Colonic mucosa (tissue), 4 donors: ENCODE measurements around the gene TMED8. TPM values are rescaled to one million over a fixed set of nuclear protein-coding genes. Genes with fewer than 3 reads are reported as not detected.

ENCODE experiments used
- DNase-seq: peaks from one replicate; pipeline ENCODE4 v3.0.0-alpha.2; 2020
- H3K27ac ChIP-seq: fragments of 200-600 bp; one replicate; pipeline ENCODE4 v1.8.0; 2021
- H3K27me3 ChIP-seq: fragments of 200-600 bp; one replicate; pipeline ENCODE4 v1.8.0; 2021
- H3K36me3 ChIP-seq: fragments of 200-600 bp; one replicate; pipeline ENCODE4 v1.8.0; 2021
- H3K4me1 ChIP-seq: fragments of 200-600 bp; one replicate; pipeline ENCODE4 v1.8.0; 2021; ENCODE audit warnings: mild to moderate bottlenecking
- H3K4me3 ChIP-seq: fragments of 200-600 bp; one replicate; pipeline ENCODE4 v1.8.0; 2021
- H3K9ac ChIP-seq, 2 donors: one replicate each; pipeline ENCODE4 v1.7.0; 2013; ENCODE audit warnings: control low read depth in 2 of 2, low read depth in 2 of 2, low read length in 2 of 2
- H3K9me3 ChIP-seq: fragments of 200-600 bp; one replicate; pipeline ENCODE4 v1.8.0; 2021
- intact Hi-C: fragments of 100-400 bp; cut with DNase I; formaldehyde crosslinking; loops from one replicate; pipeline ENCODE4 v1.14.1; 2022
- total RNA-seq, 2 donors: library from RNA; stranded (reverse); fragmentation: NEBNext Ultra II Directional in 1 of 2; extraction: Animal tissue kit (Norgen Biotek cat#: 25700) in 1 of 2; gene quantifications; one replicate each; pipeline ENCODE4 v1.2.1, GENCODE V29; 2021
- TF ChIP-seq, protein P1 (sequence below): fragments of 200-600 bp; IDR thresholded peaks from one replicate; pipeline ENCODE4 v1.8.0; 2022; ENCODE audit warnings: antibody characterized with exemption, mild to moderate bottlenecking
- donor health status: healthy.
- donor health status: DM: no; HTN: no; CAD: no.
- donor health status: DM: no; HTN: no; CAD: no.

TMED8 gene
- total RNA-seq, 2 donors from 2014 or later: 8.6 to 9.4 TPM

DNA sequence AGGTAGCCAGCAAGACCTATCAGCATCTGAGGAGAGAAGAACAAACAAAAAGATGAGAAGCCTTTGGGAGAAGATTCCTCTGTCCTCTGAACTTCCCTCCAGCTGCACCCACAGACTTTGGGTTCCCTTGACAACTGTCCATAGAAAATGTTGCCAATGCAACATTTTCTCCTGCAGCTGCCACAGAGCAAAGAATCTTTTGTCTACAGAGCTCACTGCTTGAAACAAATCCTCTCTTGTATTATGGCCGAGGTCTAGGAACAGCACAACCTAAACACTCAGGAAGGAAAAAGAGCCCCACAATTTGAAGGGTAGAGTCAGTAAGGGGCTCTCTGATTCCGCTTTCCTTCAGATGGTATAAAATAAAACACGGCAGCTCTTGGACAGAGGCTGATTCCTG lies 70.5 kb downstream of the TMED8 start:
- no peak for DNase-seq
- TF ChIP-seq, protein P1, sequence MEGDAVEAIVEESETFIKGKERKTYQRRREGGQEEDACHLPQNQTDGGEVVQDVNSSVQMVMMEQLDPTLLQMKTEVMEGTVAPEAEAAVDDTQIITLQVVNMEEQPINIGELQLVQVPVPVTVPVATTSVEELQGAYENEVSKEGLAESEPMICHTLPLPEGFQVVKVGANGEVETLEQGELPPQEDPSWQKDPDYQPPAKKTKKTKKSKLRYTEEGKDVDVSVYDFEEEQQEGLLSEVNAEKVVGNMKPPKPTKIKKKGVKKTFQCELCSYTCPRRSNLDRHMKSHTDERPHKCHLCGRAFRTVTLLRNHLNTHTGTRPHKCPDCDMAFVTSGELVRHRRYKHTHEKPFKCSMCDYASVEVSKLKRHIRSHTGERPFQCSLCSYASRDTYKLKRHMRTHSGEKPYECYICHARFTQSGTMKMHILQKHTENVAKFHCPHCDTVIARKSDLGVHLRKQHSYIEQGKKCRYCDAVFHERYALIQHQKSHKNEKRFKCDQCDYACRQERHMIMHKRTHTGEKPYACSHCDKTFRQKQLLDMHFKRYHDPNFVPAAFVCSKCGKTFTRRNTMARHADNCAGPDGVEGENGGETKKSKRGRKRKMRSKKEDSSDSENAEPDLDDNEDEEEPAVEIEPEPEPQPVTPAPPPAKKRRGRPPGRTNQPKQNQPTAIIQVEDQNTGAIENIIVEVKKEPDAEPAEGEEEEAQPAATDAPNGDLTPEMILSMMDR: no peak
- no peak overlapping the region for H3K9ac ChIP-seq
- H3K9me3 ChIP-seq: no peaks in the 10 kb centered on the region
- H3K4me1 ChIP-seq: no peaks in the 10 kb centered on the region
- H3K27me3 ChIP-seq: no peaks in the 10 kb centered on the region
- no peak overlapping the region for H3K4me3 ChIP-seq
- intact Hi-C loops: no loop called here
- H3K36me3 ChIP-seq: no peaks in the 10 kb centered on the region
- no peak overlapping the region for H3K27ac ChIP-seq

DNA sequence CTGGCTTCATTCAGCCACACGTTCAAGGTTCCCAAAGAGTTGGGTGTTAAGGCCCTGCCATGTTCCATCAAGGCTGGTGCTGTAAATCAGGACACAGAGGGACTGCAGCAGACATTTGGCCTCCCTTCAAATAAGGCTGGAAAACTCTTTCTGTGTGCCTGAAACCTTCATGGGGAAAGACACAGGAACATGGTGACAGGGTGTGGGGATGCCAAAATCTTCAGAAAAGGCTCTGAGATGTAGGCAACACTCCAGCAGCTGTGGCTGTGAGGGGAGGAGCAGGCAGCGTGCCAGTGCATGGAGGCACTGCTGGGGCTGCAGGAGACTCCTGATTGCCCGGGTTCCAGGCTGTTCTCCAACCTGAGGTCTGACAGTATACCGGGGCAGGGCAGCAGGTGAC lies 71.2 kb downstream of the TMED8 start:
- no peaks in the 10 kb centered on the region for H3K4me1 ChIP-seq
- no peak overlapping the region for H3K27ac ChIP-seq
- no peak overlapping the region for H3K9ac ChIP-seq

DNA sequence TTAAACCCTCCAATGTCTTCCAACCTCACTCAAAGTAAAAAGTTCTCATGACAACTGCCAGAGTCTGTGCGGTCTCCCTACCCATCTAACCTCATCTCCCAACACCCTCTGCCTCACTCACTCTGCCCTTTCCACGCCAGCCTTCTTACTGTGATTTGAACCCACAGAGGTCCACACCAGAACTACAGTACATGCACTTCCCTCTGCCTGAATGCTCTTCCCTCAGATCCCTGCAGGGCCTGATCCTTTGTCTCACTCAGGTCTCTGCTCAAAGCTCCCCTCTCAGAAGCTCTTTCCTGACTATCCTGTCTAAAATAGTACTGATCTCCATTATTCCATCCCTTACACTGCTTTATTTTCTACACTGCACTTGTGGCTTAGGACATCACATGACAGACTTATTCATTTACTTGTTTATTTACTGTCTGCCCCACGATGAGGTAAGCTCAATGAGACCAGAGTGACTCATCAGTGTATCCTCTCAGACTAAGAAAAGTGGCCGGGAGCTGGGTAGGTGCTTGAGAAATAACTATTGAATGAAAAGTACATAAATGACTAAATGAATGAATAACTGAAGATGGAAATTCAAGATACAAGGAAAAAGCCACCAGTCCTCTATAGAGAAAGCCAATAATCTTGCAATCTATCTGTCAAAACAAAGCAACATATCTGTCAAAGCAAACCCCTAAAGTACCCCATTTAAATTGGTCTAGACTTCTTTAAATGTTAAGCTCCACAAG lies 73.3 kb downstream of the TMED8 start:
- TF ChIP-seq, protein P1: no peak
- Histone ChIP-seq H3K9me3 (no peaks in the 10 kb centered on the region), H3K9ac (no peak overlapping the region), H3K27ac (peak overlapping the region; percentile 34), H3K4me3 (no peak overlapping the region), H3K27me3 (no peaks in the 10 kb centered on the region), H3K4me1 (no peaks in the 10 kb centered on the region), H3K36me3 (no peaks in the 10 kb centered on the region)
- DNase-seq: no peak
- intact Hi-C loops: loop anchor here (5.0 kb wide), 1 partner anchor 426 kb away; no protein-coding TSS in a partner anchor

More for the DNA sequence above, 71.2 kb downstream of the TMED8 start:
- H3K36me3 ChIP-seq: no peaks in the 10 kb centered on the region
- intact Hi-C loops: no loop called here
- H3K9me3 ChIP-seq: no peaks in the 10 kb centered on the region
- TF ChIP-seq, protein P1: no peak
- no peak overlapping the region for H3K4me3 ChIP-seq
- DNase-seq: no peak
- H3K27me3 ChIP-seq: no peaks in the 10 kb centered on the region

DNA sequence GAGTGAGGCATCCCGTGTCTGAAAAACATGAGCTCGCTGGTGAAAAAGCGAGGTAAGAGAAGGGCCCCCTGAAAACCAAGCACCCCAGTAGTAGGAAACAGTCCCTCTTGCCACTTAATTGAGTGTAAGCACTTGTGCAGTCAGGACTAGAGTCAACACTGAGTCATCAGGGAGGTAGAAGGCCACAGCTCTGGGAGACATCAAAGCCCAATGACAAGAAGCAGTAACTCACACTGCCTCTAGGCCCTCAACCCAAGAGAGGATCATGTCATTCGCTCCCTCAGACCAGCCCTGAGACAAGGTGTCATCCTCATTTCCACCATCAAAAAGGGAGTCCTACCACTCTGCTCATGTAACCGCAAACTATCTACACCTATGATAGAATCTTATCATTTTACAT lies 74.0 kb downstream of the TMED8 start:
- Histone ChIP-seq H3K9me3 (no peaks in the 10 kb centered on the region), H3K27ac (no peak overlapping the region), H3K9ac (no peak overlapping the region), H3K4me3 (no peak overlapping the region), H3K27me3 (no peaks in the 10 kb centered on the region), H3K36me3 (no peaks in the 10 kb centered on the region), H3K4me1 (no peaks in the 10 kb centered on the region)
- DNase-seq: no peak
- TF ChIP-seq, protein P1: no peak
- intact Hi-C loops: loop anchor here (5.0 kb wide), 1 partner anchor 426 kb away; no protein-coding TSS in a partner anchor

DNA sequence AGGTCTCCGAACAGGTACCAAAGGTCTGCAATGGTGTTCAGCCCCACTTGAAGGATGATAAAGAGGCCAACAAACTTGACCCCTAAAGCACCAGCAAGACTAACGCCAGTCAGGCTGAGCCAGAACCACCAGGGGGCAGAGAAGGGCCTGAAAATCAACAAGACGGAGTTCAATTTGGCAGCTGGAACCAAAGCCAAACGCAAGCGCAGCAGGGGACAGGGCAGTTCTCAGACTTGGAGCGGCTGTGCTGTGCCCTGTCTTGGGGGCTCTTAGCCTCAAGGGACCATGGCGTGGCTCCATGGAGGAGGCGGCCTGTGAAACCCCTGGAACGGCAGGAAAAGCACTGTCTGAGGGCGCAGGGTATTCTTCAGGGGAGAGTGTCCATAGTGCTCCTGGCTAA lies 75.8 kb downstream of the TMED8 start:
- H3K4me3 ChIP-seq: no peak overlapping the region
- H3K4me1 ChIP-seq: no peaks in the 10 kb centered on the region
- H3K27me3 ChIP-seq: no peaks in the 10 kb centered on the region
- TF ChIP-seq, protein P1: peak; percentile 65
- intact Hi-C loops: loop anchor here (5.0 kb wide), 1 partner anchor 424 kb away; no protein-coding TSS in a partner anchor
- H3K9me3 ChIP-seq: no peaks in the 10 kb centered on the region
- H3K27ac ChIP-seq: no peak overlapping the region
- no peak overlapping the region for H3K9ac ChIP-seq
- no peaks in the 10 kb centered on the region for H3K36me3 ChIP-seq
- DNase-seq: peak; percentile 85
